HepG2 (cell line): ENCODE measurements around the gene VPS54. TPM values are rescaled to one million over a fixed set of nuclear protein-coding genes. Genes with fewer than 3 reads are reported as not detected.

ENCODE experiments used
- ARNT ChIP-seq: fragments of 450-650 bp; IDR thresholded peaks from 2 replicates; pipeline ENCODE4 v1.6.1; 2017
- DNMT3B ChIP-seq: conservative IDR thresholded peaks from 2 replicates; pipeline ENCODE4 v1.6.1; 2016; ENCODE audit warnings: missing biosample characterization, control low read depth
- FLYWCH1 ChIP-seq: sonication (generic); formaldehyde crosslinking; IDR thresholded peaks from 2 replicates; pipeline ENCODE4 v1.8.1; 2023; ENCODE audit warnings: mild to moderate bottlenecking, missing genetic modification reagents
- HDAC1 ChIP-seq: sonication (generic); formaldehyde crosslinking; IDR thresholded peaks from 2 replicates; pipeline ENCODE4 v1.5.1; 2020; ENCODE audit warnings: mild to moderate bottlenecking, missing genetic modification reagents
- IKZF5 ChIP-seq: IDR thresholded peaks from 2 replicates; pipeline ENCODE4 v1.6.1; 2018; ENCODE audit warnings: missing genetic modification reagents, mild to moderate bottlenecking, missing compliant biosample characterization
- JARID2 ChIP-seq: sonication (generic); formaldehyde crosslinking; IDR thresholded peaks from 2 replicates; pipeline ENCODE4 v1.8.1; 2023; ENCODE audit warnings: missing genetic modification reagents, inconsistent platforms; ENCODE audit not compliant: insufficient replicate concordance
- KDM4B ChIP-seq: sonication (generic); formaldehyde crosslinking; IDR thresholded peaks from 2 replicates; pipeline ENCODE4 v1.4.0; 2020; ENCODE audit warnings: missing genetic modification reagents
- MZF1 ChIP-seq: sonication (generic); formaldehyde crosslinking; IDR thresholded peaks from 2 replicates; pipeline ENCODE4 v1.8.1; 2023; ENCODE audit warnings: mild to moderate bottlenecking, missing genetic modification reagents, borderline replicate concordance
- NFATC3 ChIP-seq: sonication (generic); formaldehyde crosslinking; IDR thresholded peaks from 2 replicates; pipeline ENCODE4 v1.5.1; 2020; ENCODE audit warnings: mild to moderate bottlenecking, missing genetic modification reagents
- SIX1 ChIP-seq: sonication (generic); formaldehyde crosslinking; IDR thresholded peaks from 2 replicates; pipeline ENCODE4 v1.4.0; 2020; ENCODE audit warnings: missing genetic modification reagents, borderline replicate concordance
- SOX13 ChIP-seq, 3 experiments: fragments of 450-650 bp in 1 of 3; sonication (generic) in 1 of 3; formaldehyde crosslinking in 1 of 3; IDR thresholded peaks in 2 of 3; conservative IDR thresholded peaks in 1 of 3; 2 replicates each; pipeline versions ENCODE4 v1.5.0 to v1.6.1; 2016 to 2020; ENCODE audit warnings: antibody characterized with exemption in 1 of 3, mild to moderate bottlenecking in 1 of 3, missing compliant biosample characterization in 1 of 3, missing genetic modification reagents in 1 of 3, moderate library complexity in 1 of 3
- SSRP1 ChIP-seq: IDR thresholded peaks from 2 replicates; pipeline ENCODE4 v1.6.1; 2016; ENCODE audit warnings: control low read depth
- TCF7 ChIP-seq: sonication (generic); IDR thresholded peaks from 2 replicates; pipeline ENCODE4 v1.6.1; 2016; ENCODE audit warnings: antibody characterized with exemption, low read depth
- TIGD3 ChIP-seq: sonication (generic); formaldehyde crosslinking; IDR thresholded peaks from 2 replicates; pipeline ENCODE4 v1.5.1; 2020; ENCODE audit warnings: mild to moderate bottlenecking, missing genetic modification reagents, borderline replicate concordance
- ZBTB39 ChIP-seq: sonication (generic); formaldehyde crosslinking; IDR thresholded peaks from 2 replicates; pipeline ENCODE4 v1.5.0; 2020; ENCODE audit warnings: missing genetic modification reagents
- ZBTB4 ChIP-seq: sonication (generic); formaldehyde crosslinking; IDR thresholded peaks from 2 replicates; pipeline ENCODE4 v1.4.0; 2020; ENCODE audit warnings: missing genetic modification reagents, mild to moderate bottlenecking, borderline replicate concordance
- ZNF333 ChIP-seq: sonication (generic); formaldehyde crosslinking; IDR thresholded peaks from 2 replicates; pipeline ENCODE4 v1.4.0; 2020; ENCODE audit warnings: mild to moderate bottlenecking, missing genetic modification reagents, borderline replicate concordance
- ZNF589 ChIP-seq: sonication (generic); formaldehyde crosslinking; conservative IDR thresholded peaks from 2 replicates; pipeline ENCODE4 v1.8.0; 2022; ENCODE audit warnings: mild to moderate bottlenecking, moderate library complexity, missing genetic modification reagents
- ZNF720 ChIP-seq: sonication (generic); formaldehyde crosslinking; IDR thresholded peaks from 2 replicates; pipeline ENCODE4 v1.4.0; 2020; ENCODE audit warnings: missing genetic modification reagents
- ZNF883 ChIP-seq: sonication (generic); formaldehyde crosslinking; IDR thresholded peaks from 2 replicates; pipeline ENCODE4 v1.5.1; 2020; ENCODE audit warnings: mild to moderate bottlenecking, missing genetic modification reagents; ENCODE audit errors: not compliant biosample characterization
- polyA plus RNA-seq, 8 experiments: library from polyadenylated mRNA; depleted of rRNA in 3 of 8; stranded (reverse) in 7 of 8; unstranded in 1 of 8; fragments of >200 nt; fragmentation: Illumina TruSeq in 4 of 8; extraction: Trizol in 4 of 8; gene quantifications; 2 replicates each; pipeline versions ENCODE4 v1.2.1 to v1.2.3, GENCODE V29; 2011 to 2016; ENCODE audit warnings: low read depth in 4 of 8, missing spikeins in 1 of 8, mixed read lengths in 1 of 8; ENCODE audit not compliant: insufficient read depth in 1 of 8
- total RNA-seq, 5 experiments: library from RNA; depleted of rRNA; stranded (reverse); fragments of >200 nt; fragmentation: Illumina TruSeq; extraction: Trizol; gene quantifications; 2 replicates each; pipeline ENCODE4 v1.2.3, GENCODE V29; 2016; ENCODE audit warnings: low read depth in 1 of 5

VPS54 gene
- total and polyA plus RNA-seq, 2 of the 13 experiments (the other 11 are each of a cell fraction or from before 2014, with no cell fraction given), result 64.7 to 77.5 TPM

GRCh38 chr2:63981702-63982103, 37.5 kb downstream of the VPS54 start (continued):
- no peak for TF ChIP-seq ZBTB39 (CRISPR knock-in tag)
- TF ChIP-seq KDM4B (CRISPR knock-in tag), result no peak
- no peak for TF ChIP-seq IKZF5 (CRISPR knock-in tag)
- no peak for TF ChIP-seq MZF1 (CRISPR knock-in tag)
- TF ChIP-seq SOX13 (IDR thresholded peaks at IDR 0.05), result no peak
- TF ChIP-seq SOX13 (CRISPR knock-in tag; conservative IDR thresholded peaks at IDR 0.05 in 1 of 2, IDR thresholded peaks at IDR 0.05 in 1 of 2), result peak in 1 of 2 experiments; percentile 63; a peak in 2 of 4 replicates
- no peak for TF ChIP-seq TIGD3 (CRISPR knock-in tag)
- no peak for TF ChIP-seq ZNF883 (CRISPR knock-in tag)
- TF ChIP-seq FLYWCH1 (CRISPR knock-in tag), result no peak
- no peak for TF ChIP-seq ZNF720
- TF ChIP-seq SSRP1 (CRISPR knock-in tag), result peak; percentile 70; the same call in 1 of the 2 replicates
- peak; percentile 75 for TF ChIP-seq TCF7
- no peak for TF ChIP-seq ZNF333 (CRISPR knock-in tag)
- peak; percentile 74; the same call in 1 of the 2 replicates for TF ChIP-seq DNMT3B
- peak; percentile 92; the same call in 1 of the 2 replicates for TF ChIP-seq SIX1 (CRISPR knock-in tag)
- no peak for TF ChIP-seq ZBTB4 (CRISPR knock-in tag)
- TF ChIP-seq ZNF589 (CRISPR knock-in tag), result no peak
- TF ChIP-seq HDAC1 (CRISPR knock-in tag), result 0 out of 2 replicates have a peak, but pooled peaks have one; percentile 16
- TF ChIP-seq JARID2 (CRISPR knock-in tag), result no peak
- no peak for TF ChIP-seq ARNT
- no peak for TF ChIP-seq NFATC3 (CRISPR knock-in tag)
